Measurements from ENCODE around the gene SENP3. TPM values are rescaled to one million over a fixed set of nuclear protein-coding genes. Genes with fewer than 3 reads are reported as not detected.

The SENP3 gene
- polyA plus RNA-seq, 1 donor, result 31.7 TPM

GRCh38 chr17:7576432-7576937, 14.8 kb downstream of the SENP3 start:
- DNase-seq (ENCODE audit: low read depth), result no peak

DNA sequence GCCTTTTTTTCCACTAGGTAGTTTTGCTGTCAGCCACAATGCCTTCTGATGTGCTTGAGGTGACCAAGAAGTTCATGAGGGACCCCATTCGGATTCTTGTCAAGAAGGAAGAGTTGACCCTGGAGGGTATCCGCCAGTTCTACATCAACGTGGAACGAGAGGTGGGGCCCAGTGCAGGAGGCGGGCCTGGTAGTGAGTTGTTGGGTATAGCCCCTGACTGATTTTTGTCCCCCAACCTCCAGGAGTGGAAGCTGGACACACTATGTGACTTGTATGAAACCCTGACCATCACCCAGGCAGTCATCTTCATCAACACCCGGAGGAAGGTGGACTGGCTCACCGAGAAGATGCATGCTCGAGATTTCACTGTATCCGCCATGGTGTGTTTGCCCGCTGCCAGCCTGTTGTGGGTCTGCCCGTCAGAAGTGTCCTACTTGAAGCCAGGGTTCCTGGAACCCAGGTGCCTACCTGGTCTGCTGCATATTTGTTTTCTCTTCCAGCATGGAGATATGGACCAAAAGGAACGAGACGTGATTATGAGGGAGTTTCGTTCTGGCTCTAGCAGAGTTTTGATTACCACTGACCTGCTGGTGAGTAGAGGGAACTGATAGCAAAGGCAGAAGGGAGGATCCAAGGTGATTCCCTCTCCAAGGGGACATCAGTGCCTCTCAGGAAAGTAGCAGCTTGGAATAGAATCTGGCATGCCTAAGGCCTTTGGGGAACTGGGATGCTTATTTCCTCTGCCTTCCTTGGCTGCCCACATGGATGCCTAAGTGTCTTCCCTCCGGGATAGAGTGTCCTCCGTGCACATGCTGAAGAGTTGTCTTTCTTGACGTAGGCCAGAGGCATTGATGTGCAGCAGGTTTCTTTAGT, 15.8 kb downstream of the SENP3 start:
- DNase-seq (ENCODE audit: low read depth), result no peak

DNA sequence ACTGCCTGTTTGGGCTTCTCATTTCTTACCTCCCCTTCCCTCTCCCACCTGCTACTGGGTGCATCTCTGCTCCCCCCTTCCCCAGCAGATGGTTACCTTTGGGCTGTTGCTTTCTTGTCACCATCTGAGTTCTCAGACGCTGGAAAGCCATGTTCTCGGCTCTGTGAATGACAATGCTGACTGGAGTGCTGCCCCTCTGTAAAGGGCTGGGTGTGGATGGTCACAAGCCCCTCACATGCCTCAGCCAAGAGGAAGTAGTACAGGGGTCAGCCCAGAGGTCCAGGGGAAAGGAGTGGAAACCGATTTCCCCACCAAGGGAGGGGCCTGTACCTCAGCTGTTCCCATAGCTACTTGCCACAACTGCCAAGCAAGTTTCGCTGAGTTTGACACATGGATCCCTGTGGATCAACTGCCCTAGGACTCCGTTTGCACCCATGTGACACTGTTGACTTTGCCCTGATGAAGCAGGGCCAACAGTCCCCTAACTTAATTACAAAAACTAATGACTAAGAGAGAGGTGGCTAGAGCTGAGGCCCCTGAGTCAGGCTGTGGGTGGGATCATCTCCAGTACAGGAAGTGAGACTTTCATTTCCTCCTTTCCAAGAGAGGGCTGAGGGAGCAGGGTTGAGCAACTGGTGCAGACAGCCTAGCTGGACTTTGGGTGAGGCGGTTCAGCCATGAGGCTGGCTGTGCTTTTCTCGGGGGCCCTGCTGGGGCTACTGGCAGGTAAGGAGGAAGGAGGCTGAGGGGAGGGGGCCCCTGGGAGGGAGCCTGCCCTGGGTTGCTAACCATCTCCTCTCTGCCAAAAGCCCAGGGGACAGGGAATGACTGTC, 17.5 kb downstream of the SENP3 start, which contains the start of gene CD68:
Gene CD68, plus strand, starts transcription at position 638 of the 833 bp plus-strand sequence. Its CDS starts 40 bp downstream, at position 678.
- no peak for DNase-seq (ENCODE audit: low read depth)

DNA sequence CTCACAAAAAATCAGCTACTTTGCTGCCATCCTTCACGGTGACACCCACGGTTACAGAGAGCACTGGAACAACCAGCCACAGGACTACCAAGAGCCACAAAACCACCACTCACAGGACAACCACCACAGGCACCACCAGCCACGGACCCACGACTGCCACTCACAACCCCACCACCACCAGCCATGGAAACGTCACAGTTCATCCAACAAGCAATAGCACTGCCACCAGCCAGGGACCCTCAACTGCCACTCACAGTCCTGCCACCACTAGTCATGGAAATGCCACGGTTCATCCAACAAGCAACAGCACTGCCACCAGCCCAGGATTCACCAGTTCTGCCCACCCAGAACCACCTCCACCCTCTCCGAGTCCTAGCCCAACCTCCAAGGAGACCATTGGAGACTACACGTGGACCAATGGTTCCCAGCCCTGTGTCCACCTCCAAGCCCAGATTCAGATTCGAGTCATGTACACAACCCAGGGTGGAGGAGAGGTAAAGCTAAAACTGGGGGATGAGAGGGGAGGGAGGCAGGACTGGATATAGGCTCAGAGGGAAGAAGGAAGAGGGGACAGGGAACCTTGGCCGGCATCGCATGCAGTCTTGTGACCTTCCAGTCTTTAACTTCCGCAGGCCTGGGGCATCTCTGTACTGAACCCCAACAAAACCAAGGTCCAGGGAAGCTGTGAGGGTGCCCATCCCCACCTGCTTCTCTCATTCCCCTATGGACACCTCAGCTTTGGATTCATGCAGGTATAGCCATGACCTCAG, 18.3 kb downstream of the SENP3 start:
- DNase-seq (ENCODE audit: low read depth), result no peak

DNA sequence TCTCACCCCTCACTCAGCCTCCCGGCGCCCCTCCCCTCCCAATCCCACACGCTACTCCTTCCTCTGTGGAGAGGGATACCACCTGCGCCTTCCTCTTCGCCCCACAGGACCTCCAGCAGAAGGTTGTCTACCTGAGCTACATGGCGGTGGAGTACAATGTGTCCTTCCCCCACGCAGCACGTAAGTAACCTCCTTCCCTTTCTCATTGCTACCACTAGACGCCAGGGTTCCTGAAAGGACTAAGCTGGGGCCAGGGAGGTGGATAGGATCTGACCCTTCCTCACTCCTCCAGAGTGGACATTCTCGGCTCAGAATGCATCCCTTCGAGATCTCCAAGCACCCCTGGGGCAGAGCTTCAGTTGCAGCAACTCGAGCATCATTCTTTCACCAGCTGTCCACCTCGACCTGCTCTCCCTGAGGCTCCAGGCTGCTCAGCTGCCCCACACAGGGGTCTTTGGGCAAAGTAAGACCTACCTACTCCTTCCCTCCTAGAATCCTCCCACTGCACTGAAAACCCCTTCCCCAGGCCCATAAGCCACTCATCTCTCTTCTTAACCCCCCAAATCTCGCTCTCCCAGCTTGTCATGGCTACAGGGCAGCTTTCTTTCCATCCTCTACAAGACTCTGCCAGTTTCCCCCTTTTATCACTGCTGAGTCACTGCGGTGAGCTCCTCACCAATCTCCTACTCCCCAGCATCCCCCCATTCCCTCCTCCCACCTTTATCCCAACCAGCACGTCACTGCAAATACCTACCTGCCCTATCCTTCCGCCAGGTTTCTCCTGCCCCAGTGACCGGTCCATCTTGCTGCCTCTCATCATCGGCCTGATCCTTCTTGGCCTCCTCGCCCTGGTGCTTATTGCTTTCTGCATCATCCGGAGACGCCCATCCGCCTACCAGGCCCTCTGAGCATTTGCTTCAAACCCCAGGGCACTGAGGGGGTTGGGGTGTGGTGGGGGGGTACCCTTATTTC, 19.2 kb downstream of the SENP3 start:
- DNase-seq (ENCODE audit: low read depth), result no peak

DNA sequence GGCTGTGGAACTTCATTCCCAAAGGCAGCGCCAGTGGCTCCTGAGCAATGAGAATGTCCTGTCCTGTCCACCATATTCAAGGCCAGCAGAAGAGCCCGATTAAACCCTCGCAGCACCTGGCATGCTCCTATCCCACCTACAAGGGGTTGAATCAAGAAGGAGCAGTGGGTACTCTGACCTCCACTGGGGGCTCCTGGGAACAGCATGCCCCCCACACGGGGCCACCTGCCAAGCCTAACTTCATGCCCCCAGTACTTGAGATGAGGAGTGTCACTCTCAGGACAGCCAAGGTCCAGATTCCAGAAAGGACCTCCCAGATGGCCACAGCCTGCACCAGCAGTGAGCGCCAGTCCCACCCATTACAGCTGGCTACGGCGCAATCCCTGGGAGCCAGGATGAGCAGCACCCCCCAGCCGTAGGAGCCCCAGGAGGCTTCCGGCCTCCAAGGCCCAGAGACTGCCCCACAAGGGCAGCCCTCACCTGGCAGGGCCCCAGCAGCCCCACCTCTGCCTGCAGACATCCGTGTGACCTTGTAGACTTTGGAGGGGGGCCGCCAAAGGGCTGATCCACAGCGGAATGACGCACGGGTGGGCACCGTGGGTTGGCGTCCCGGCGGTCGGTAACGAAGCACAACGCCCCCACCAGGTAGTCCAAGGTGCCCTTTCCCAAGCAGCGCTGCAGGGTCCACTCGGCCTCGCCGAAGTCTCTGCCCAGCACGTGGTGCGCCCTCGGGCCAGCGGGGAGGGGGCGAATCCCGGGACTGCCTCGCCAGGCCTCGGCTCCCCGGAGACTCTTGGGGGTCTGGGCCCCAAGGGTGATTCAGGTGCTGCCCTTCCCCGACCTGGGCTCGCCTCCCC, 20.9 kb downstream of the SENP3 start:
- DNase-seq (ENCODE audit: low read depth), result no peak

DNA sequence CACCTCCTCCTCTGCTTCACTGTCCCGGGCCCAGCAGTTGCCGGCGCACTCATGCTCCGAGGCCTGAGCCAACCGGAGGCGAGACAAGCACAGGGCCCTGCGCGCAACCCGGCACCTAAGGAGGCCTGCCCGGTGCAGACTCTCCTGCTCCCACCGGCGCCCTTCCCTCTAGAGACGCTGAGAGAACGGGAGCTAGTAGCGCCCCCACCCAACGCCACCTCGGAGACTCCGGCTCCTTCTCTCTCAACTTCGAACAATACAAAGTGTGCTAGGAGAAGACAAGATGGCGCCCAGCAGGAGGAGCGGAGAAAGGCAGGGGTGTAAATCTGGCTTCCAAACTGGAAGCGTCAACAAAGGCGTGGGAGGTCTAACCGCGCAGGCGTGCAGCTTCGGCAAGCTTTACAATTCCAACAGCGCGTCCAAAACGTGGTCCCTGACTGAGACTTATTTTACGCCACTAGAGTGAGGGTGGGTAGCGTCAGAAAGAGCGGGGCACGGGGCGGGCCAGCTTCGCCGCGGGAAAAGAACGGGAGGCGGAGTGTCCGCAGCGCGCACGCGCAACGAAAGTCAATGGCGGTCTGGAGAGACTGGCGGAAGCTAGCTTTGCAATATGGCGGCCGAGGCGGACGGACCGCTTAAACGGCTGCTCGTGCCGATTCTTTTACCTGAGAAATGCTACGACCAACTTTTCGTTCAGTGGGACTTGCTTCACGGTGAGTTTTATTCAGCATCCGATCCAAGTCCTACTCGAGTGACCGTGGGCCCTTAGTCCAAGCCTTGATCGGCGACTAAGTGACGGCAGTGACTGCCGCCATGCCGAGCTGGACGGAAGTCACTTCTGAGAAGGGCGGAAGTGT, 21.8 kb downstream of the SENP3 start, which contains the start of gene MPDU1:
Gene MPDU1, plus strand, starts transcription at position 600 of the 857 bp plus-strand sequence. Its CDS starts 11 bp downstream, at position 611.
- peak; percentile 98 for DNase-seq (ENCODE audit: low read depth)

DNA sequence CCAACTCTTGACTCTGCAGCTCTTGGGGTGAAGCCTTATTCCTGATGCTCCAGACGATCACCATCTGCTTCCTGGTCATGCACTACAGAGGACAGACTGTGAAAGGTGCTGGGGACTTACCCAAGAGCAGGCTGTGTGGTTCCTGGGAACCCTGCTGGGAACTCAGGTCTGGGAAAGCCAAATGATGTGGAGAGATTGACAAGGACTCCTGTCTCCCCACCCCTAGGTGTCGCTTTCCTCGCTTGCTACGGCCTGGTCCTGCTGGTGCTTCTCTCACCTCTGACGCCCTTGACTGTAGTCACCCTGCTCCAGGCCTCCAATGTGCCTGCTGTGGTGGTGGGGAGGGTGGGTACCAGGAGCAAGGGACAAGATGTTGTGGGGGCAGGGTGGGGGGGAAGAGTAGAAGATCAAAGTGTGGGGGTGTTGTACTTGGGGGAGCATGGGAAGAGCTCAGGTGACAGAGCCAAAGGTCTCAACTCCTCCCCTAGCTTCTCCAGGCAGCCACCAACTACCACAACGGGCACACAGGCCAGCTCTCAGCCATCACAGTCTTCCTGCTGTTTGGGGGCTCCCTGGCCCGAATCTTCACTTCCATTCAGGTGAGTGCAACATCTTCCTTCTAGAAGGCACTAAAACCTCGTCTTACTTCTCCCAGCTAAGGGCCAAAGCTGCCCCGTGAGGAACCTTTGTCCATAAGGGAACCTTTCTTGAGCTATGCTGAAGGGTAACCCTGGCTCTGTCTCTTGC, 25.1 kb downstream of the SENP3 start:
- no peak for DNase-seq (ENCODE audit: low read depth)

GRCh38 chr17:7587420-7588151, 25.9 kb downstream of the SENP3 start:
- no peak for DNase-seq (ENCODE audit: low read depth)

GRCh38 chr17:7588553-7589203, 27.0 kb downstream of the SENP3 start:
- DNase-seq (ENCODE audit: low read depth), result no peak

- DNase-seq (ENCODE audit: low read depth), result peak; percentile 76
Observed at GRCh38 chr17:7589204-7589868, 27.6 kb downstream of the SENP3 start.

DNA sequence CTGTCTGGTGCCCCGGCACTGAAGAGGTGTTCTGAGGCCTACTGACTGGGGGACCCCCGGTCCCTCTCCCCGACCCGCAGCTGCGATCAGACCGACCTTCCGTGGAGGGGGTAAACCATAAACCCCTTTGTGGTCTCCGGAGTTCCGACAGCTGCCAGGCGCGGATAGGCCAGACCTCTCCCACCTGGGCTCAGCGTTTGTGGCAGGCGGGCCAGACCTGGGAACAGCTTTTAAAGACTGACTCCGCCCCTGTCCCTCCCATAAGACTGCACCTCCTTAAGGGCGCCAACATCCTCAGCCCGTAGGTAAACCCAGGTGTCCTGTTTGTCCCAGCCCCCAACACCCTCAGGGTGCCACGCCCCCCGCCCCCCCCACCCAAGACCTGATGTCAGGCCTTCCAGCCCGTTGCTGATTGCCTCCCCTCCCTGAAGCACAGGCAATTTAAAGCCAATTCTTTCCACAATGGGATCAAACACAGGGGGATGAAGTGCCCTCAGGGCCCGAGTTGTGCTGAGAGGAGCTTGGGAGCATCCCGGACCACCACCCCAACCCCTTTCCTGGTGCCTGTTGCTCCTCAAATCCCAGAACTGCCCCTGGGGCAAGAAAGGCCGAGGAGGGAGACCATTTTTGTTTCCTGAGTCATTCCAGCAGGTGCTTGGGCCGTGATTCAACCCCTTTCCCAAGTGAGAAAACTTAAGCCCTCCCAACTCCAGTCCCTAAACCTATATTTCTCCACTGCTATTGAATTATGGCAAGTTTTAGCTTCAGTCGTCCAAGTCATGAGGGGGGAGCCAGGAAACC, 28.4 kb downstream of the SENP3 start, which contains the start of gene SOX15:
Gene SOX15, minus strand, starts transcription at position 204 of the 801 bp plus-strand sequence. CDS start 418 bp downstream, outside the sequence.
- no peak for DNase-seq (ENCODE audit: low read depth)

- no peak for DNase-seq (ENCODE audit: low read depth)
Observed at GRCh38 chr17:7590743-7591142, 29.0 kb downstream of the SENP3 start.

- no peak for DNase-seq (ENCODE audit: low read depth)
Observed at GRCh38 chr17:7591596-7591995, 29.9 kb downstream of the SENP3 start.

Measured in forelimb muscle (tissue), 1 donor.